Liver (tissue), 3 donors: ENCODE data around the gene PRG3.

Source experiments
- CTCF ChIP-seq: fragments of 150-350 bp; IDR thresholded peaks from 2 replicates; pipeline ENCODE4 v1.5.1; 2017; ENCODE audit warnings: improper control_type of control experiment, low read depth, low read length; ENCODE audit not compliant: missing input control
- HNF4G ChIP-seq: IDR thresholded peaks from 2 replicates; pipeline ENCODE4 v1.6.1; 2016; ENCODE audit warnings: antibody characterized with exemption
- MAX ChIP-seq: IDR thresholded peaks from 2 replicates; pipeline ENCODE4 v1.6.1; 2016; ENCODE audit warnings: antibody characterized with exemption
- REST ChIP-seq: IDR thresholded peaks from 2 replicates; pipeline ENCODE4 v1.6.1; 2016; ENCODE audit warnings: antibody characterized with exemption, mild to moderate bottlenecking
- donor health status: healthy.
- donor health status: healthy.

- TF ChIP-seq CTCF, result no peak
- TF ChIP-seq MAX, result no peak
- no peak for TF ChIP-seq HNF4G
- TF ChIP-seq REST, result no peak
Measured at GRCh38 chr11:57391111-57391510, 10.2 kb upstream of the PRG3 start.
